H1 (cell line): ENCODE data around the gene CCER1. TPM values are rescaled to one million over a fixed set of nuclear protein-coding genes. Genes with fewer than 3 reads are reported as not detected.

ENCODE experiments used
- ASH2L ChIP-seq: fragments of 200-600, 300-600 bp; sonication (generic); IDR thresholded peaks from one replicate; pipeline ENCODE4 v1.7.1; 2017; ENCODE audit warnings: low read length
- ATF2 ChIP-seq: IDR thresholded peaks from 2 replicates; pipeline ENCODE4 v1.6.1; 2012; ENCODE audit warnings: low read length, inconsistent platforms
- CHD7 ChIP-seq: fragments of 300-600 bp; sonication (generic); IDR thresholded peaks from 2 replicates; pipeline ENCODE4 v1.7.1; 2012; ENCODE audit warnings: low read length, moderate library complexity, mild to moderate bottlenecking, inconsistent platforms; ENCODE audit not compliant: insufficient replicate concordance
- JUND ChIP-seq: IDR thresholded peaks from 2 replicates; pipeline ENCODE4 v1.6.1; 2011; ENCODE audit warnings: mild to moderate bottlenecking, improper control_type of control experiment, low read length
- PHF8 ChIP-seq: fragments of 200-600 bp; sonication (generic); conservative IDR thresholded peaks from 2 replicates; pipeline ENCODE4 v1.7.1; 2012; ENCODE audit warnings: low read depth, mild to moderate bottlenecking, inconsistent platforms, low read length, moderate library complexity
- POLR2A ChIP-seq, 2 experiments: IDR thresholded peaks; 1 replicate in 1 of 2; 2 replicates in 1 of 2; pipeline ENCODE4 v1.6.1; 2011; ENCODE audit warnings: low read depth in 2 of 2, low read length in 2 of 2, mild to moderate bottlenecking in 2 of 2; ENCODE audit errors: control extremely low read depth in 1 of 2
- SIRT6 ChIP-seq: IDR thresholded peaks from one replicate; pipeline ENCODE4 v1.7.1; 2012; ENCODE audit warnings: low read length, inconsistent platforms
- polyA plus RNA-seq, 7 experiments: library from polyadenylated mRNA; depleted of rRNA in 3 of 7; stranded (reverse) in 5 of 7; unstranded in 2 of 7; fragments of >200 nt in 5 of 7; fragments of 200-250 nt in 2 of 7; gene quantifications; 1 replicate in 5 of 7; 2 replicates in 1 of 7; 4 replicates in 1 of 7; pipeline versions ENCODE4 v1.2.1 to v1.2.3, GENCODE V29; 2011 to 2013; ENCODE audit warnings: missing spikeins in 2 of 7, mixed read lengths in 2 of 7
- total RNA-seq: library from RNA; stranded (reverse); fragmentation: NEBNext Ultra II Directional; extraction: Animal tissue kit (Norgen Biotek cat#: 25700); gene quantifications from 2 replicates; pipeline ENCODE4 v1.2.1, GENCODE V29; 2021

CCER1 gene
- total and polyA plus RNA-seq, 2 of the 8 experiments (the other 6 are each of a cell fraction or from before 2014, with no cell fraction given) = not detected

- TF ChIP-seq CHD7 (no peak), JUND (no peak), ATF2 (no peak), POLR2A (IDR thresholded peaks at IDR 0.05; ENCODE audit: control extremely low read depth in 1 of 2, low read depth in 2 of 2, low read length in 2 of 2) (no peak), ASH2L (no peak), PHF8 (no peak), SIRT6 (no peak)
Observed at GRCh38 chr12:90910958-90911357, 44.0 kb downstream of the CCER1 start (continued).
